ENCODE measurements around the gene PRIM2.
A peak's percentile ranks its signal among the peaks of the same experiment; 100 is the strongest.
"Not testable (repeated sequence)": the region's sequence is repeated elsewhere in the genome, so short reads cannot be mapped to it uniquely, and the experiment has no call there.

The PRIM2 gene, protein sequence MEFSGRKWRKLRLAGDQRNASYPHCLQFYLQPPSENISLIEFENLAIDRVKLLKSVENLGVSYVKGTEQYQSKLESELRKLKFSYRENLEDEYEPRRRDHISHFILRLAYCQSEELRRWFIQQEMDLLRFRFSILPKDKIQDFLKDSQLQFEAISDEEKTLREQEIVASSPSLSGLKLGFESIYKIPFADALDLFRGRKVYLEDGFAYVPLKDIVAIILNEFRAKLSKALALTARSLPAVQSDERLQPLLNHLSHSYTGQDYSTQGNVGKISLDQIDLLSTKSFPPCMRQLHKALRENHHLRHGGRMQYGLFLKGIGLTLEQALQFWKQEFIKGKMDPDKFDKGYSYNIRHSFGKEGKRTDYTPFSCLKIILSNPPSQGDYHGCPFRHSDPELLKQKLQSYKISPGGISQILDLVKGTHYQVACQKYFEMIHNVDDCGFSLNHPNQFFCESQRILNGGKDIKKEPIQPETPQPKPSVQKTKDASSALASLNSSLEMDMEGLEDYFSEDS
- 18.6 to 24.6 reads per million in 2 experiments for total RNA-seq

DNA sequence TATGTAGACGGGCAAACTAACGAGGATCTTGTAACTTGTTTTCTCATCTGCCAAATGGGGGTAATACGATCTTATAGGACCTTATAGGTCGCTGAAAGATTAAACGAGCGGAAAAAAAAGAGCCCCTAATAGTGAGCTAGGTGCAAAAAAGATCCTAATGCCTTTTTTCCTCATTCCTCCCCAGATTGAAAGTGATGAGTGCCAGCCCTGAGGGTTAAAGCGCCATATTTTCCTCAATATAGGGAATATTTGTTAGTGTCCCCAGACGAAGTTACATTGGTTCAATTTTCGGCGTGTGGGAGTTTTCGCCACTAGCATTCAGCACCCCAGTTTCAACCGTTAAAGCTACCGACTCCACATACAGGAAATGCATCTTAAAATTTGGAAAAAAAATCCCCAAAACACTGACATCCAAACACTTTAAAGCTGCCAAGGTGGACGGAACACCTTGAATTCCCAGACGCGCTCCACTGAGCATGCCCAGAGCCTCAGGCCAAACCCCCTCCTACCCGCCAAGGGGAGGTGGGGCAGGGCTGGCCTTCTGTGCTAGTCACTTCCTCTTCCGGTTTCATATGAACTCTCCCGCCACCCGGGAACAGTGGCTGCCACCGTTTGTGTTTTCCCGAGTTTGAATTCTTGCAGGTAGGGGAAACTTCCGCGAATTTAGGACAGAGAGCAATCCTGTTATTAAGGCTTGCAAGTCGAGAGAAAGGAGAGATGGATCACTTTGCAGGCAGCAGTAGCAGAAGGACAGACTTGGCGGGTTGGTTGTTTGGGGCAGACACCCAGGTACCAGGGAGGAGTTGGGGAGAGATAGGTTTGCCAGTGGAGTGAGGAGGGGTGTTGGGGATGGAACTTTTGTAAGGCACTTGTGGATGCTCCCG, at the start of gene PRIM2:
PRIM2 (plus strand) TSS at position 571 of the 884 bp plus-strand sequence. CDS start 816 bp downstream, outside the sequence.
- peak; percentile 75 for DNase-seq (ENCODE audit: low read depth)

DNA sequence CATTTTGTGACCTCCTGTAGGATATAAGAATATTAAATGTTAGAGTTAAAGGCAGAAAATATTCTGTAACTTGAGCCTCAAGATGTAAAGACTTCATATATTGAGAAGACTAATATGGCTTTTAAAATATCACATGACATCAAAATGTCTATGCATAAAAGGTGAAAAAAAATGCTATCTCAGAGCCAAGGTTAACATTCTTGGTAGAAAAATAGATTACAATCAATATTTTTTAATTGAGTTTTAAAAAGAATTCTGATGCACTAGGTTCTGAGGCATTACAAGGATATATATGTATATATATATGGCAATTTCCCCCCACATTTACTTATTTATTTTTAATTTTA, 49.2 kb upstream of the PRIM2 start:
- no peak for DNase-seq (ENCODE audit: low read depth)

DNA sequence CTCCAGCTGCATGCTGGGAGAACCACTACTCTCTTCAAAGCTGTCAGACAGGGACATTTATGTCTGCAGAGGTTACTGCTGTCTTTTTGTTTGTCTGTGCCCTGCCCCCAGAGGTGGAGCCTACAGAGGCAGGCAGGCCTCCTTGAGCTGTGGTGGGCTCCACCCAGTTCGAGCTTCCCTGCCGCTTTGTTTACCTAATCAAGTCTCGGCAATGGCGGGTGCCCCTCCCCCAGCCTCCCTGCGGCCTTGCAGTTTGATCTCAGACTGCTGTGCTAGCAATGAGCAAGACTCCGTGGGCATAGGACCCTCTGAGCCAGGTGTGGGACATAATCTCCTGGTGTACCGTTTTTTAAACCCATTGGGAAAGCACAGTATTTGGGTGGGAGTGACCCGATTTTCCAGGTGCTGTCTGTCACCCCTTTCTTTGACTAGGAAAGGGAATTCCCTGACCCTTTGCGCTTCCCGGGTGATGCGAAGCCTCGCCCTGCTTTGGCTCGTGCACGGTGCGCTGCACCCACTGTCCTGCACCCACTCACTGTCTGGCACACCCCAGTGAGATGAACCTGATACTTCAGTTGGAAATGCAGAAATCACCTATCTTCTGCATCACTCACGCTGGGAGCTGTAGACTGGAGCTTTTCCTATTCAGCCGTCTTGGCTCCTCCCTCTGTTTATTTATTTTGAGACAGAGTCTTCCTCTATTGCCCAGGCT, 43.2 kb upstream of the PRIM2 start:
- DNase-seq (ENCODE audit: low read depth): not testable (repeated sequence)

DNA sequence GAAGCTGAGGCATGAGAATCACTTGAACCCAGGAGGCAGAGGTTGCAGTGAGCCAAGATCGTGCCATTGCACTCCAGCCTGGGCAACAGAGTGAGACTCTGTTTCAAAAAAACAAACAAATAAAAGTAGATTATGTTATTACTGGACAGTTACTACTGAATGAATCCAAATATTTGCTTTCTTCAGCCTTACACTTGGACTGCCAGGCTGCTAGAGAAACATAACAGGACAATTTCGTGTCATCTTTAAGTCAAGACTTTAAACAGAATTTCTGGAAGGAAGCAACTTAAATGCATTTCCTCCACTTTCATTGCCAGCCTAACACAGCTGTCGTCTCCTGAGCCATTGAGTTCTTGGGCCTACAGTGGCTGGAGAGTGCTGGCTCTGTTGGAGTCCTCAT, 42.0 kb upstream of the PRIM2 start:
- DNase-seq (ENCODE audit: low read depth): no peak

DNA sequence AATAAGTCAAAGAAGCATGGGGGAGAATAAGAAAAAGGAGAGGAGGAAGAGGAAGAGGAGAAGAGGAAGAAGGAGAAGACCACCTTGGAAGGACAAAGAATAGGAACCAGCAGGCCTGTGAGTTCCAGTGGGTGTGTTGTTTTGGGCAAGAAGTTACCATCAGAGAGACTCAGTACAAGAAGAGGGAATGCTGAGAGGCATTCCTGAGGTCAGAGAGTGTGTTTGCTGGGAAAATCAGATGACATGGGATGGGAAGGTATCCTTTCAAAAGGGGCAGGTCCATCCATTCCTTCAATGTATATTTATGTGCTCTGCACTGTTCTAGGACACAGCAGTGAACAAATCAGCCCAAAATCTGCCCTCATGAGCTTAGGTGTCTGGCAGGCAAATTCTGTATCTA, 40.5 kb upstream of the PRIM2 start:
- DNase-seq (ENCODE audit: low read depth): no peak

DNA sequence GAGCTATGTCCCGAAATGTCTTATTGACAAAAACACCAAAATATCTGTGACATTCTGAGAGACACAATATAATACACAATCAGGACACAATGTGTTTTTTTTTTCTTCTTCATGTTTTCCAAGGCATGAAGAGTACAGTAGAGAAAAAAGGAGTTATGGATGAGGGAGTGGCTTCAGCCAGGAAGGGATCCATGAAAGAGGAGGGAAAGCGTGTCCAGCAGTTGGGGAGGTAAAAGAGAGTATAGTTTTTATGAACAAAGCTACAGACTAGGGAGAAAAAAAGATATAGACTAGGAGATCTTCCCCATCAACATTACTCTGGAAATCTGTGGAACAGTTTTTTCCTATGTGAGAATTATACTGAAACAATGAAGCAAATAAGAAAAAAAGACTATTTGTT, 38.9 kb upstream of the PRIM2 start:
- DNase-seq (ENCODE audit: low read depth): no peak

DNA sequence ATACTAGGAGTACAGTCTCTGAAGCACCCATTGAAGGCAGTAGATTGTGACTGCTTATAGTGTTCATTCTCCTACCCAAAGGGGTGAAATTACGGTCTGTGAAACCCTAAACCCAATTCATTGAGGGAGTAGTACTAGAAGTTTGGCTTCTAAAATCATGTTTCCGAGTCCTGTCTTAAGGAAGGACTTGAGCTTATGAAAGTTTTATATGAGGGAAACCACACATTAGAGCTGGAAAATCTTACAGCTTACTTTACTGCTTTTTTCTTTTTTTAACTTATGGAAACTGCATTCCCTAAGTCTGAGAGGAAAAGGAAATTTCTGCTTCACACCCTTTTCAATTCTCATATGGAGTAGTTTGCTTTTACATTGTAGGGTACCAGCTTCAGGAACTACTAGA, 38.4 kb upstream of the PRIM2 start:
- no peak for DNase-seq (ENCODE audit: low read depth)

DNA sequence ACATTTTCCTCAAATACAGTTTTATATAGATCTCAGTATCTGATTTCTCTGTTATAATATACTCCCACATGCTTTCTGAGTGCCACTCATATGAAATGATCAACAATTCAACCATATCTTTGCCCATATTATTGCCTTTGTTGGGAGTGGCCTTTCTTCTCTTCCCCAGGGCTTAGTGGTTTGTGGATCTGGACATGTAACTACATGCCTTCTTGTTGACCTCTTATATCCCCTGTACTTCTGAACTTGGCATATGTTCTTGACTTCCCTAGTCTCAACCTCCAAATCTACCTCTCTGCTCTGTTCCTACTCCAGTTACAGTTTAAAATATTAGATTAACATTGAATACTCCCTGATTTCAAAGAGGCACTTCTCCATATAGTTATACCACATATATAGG, 34.3 kb upstream of the PRIM2 start:
- DNase-seq (ENCODE audit: low read depth): no peak

DNA sequence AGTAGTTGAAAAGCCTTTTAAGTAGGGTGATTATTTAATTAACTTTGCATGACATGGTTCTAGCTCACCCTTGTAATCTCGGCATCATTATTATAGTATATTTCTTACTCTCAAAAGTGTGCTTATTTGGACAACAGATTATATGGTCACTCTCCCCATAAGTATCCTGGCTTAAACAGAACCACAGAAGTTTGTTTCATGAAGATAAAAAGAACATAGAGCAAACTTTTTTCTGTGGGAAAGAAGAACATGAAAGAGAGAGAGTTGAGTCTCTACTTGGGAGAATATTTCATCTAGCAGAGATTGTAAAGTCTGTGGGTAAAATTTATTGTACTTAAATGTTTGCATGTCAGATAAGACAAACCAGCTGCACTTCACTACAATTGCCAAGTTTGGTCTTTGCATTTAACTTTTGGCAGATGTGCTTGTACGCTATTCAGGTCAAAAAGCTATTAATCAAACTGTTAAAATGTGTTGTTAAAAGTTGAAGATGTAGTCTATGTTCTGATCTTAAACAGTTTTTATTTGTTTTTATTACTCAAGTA, 33.4 kb upstream of the PRIM2 start:
- no peak for DNase-seq (ENCODE audit: low read depth)

DNA sequence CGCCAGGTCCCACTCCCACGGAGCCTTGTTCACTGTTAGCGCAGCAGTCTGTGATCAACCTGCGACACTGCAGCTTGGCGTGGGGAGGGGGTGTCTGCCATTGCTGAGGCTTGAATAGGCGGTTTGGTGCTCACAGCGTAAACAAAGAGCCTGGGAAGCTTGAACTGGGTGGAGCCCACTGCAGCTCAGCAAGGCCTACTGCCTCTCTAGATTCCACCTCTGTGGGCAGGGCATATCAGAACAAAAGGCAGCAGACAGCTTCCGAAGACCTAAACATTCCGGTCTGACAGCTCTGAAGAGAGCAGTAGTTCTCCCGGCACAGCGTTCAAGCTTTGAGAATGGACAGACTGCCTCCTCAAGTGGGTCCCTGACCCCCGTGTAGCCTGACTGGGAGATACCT, 29.3 kb upstream of the PRIM2 start:
- DNase-seq (ENCODE audit: low read depth): not testable (repeated sequence)

DNA sequence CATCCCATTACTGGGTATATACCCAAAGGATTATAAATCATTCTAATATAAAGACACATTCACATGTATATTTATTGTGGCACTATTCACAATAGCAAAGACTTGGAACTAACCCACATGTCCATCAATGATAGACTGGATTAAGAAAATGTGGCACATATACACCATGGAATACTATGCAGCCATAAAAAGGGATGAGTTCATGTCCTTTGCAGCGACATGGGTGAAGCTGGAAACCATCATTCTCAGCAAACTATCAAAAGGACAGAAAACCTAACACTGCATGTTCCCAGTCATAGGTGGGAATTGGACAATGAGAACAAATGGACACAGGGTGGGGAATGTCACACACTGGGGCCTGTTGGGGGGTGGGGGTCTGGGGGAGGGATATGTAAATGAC, 24.0 kb upstream of the PRIM2 start:
- DNase-seq (ENCODE audit: low read depth): not testable (repeated sequence)

DNA sequence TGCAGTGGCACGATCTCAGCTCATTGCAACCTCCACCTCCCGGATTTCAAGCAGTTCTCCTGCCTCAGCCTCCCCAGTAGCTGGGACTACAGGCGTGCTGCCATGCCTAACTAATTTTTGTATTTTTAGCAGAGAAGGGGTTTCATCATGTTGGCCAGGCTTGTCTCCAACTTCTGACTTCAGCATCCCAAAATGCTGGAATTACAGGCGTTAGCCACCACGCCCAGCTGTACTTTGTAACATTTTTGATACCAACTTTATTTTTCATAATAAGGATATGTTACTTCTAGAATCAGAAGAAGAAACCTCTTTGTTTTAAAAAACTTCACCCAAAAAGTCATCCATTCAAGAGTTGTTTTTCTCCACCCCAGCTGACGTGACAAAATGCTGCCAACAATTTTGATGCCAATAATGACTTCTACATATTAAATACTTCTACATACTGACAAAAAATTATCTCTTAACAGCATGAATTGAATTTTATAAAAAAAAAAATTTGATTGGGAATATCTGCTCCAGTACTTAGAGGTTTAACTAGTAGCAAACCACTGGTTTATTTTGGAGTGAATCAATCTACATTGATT, 22.5 kb upstream of the PRIM2 start:
- no peak for DNase-seq (ENCODE audit: low read depth)

DNA sequence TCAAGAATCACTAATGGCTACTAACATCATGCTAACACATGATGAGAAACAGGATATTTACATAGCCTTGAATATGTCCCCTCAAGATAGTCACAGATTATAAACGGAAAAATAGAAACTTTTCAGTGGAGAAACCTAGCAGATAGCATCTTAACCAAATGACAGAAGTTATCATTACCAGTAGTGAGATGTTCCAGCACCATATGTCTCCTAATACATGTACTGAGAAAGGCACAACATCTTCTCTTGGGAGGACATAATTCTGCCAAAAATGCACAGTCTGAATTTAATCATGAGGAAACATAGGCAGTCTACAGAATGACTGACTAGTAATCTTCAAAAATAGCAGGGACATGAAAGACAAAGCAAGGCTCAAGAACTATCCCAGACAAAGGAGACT, 19.9 kb upstream of the PRIM2 start:
- no peak for DNase-seq (ENCODE audit: low read depth)

DNA sequence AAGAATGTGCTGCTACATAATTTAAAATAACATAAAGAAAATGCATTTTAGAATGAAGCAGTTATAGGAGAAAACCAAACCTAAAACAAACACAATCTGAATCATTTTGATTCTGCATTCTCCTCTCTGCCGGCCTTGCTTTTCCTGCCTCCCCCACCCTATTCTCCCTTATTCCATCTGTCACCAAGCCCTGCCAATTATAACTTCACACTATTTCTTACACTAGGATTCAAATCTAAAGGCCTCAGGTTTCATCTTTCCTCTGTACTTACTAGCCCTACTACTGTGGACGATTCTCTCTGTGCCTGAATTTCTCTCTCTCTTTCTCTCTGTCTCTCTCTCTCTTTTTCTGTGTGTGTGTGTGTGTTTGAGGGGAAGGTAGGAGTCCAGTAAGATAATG, 18.7 kb upstream of the PRIM2 start:
- no peak for DNase-seq (ENCODE audit: low read depth)

DNA sequence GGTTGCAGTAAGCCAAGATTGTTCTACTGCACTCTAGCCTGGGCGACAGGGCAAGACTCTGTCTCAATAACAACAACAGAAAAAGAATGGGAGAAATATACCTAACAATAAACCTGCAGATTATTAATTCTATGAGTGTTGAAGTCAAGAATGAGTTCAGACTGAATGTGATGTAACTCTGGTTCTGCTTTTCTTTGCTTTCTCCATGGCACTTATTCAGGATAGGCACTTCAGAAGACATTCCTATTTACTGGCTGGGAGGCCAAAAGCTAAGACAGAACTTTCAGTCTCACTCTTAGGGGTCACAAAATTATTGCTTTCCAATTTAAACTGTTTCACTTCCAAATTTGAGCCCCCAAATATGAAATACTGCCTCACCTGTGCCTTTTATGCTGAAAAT, 15.7 kb upstream of the PRIM2 start:
- no peak for DNase-seq (ENCODE audit: low read depth)

DNA sequence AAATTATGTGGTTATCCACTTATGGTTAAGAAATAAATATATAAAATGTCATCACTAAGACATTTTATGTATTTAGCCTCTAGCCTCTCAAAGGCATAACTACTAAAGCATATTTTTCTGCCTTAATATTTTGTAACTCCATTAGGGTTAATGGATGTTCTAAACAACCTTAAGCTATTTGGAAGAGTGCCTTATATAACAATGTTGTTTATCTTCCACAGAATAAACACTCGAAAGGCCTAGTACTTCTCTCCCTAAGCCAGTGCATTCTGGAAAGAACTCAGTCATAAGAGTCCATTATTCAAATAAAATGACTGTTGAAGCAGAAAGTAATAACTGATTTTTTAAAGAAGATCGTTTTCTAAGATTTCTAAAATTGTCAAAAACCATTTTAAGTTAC, 15.0 kb upstream of the PRIM2 start:
- no peak for DNase-seq (ENCODE audit: low read depth)

DNA sequence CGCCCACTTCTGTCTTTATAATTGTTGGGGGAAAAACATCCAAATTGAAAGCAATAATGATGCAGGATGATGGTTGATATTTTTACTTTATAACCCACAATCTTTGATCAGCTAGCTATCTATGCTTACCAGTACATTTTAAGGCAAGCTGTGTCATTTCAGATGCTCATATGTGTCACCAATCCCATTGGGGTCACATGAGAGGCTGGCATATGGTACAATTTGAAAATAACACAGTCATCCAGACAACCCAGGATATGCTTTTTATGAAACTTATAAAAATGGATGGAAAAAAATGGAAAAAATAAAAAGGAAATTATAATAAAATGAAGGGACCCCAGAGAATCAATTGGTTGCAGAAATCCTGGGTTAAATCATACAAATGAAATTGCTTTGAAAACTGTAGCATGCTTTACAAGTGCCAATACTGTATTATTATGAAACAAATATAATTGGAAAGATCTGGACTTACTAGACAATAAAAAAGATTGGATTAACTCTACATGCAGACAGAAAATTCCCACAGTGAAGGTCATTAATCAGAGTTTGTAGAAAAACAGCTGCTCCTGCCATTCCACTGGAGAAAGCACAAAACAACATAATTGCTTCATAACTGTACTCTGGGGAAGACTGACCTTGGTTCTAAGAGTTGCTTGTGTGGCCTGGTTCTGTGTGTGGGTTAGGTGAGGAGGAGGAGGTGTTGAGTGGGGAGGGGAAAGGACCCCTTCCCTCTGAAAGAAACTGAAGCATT, 13.3 kb upstream of the PRIM2 start:
- no peak for DNase-seq (ENCODE audit: low read depth)

DNA sequence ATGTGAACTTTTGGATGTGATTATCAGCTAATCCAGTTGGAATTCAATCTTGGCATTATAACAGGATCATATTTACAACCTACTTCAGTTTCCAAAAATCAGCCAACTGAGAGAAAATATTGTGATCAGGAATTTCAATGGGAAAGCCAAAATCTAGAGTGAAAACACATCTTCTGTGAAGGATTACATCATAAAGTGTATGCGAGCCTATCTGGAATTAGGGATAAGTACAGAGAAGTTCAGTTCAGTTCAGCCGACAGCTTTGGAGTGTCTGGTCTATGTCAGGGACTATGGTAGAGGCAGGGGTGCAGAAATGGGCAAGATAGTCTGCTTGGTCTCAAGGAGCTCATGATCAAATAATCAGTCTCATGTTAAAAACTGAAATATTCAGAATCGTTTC, 12.3 kb upstream of the PRIM2 start:
- DNase-seq (ENCODE audit: low read depth): no peak

DNA sequence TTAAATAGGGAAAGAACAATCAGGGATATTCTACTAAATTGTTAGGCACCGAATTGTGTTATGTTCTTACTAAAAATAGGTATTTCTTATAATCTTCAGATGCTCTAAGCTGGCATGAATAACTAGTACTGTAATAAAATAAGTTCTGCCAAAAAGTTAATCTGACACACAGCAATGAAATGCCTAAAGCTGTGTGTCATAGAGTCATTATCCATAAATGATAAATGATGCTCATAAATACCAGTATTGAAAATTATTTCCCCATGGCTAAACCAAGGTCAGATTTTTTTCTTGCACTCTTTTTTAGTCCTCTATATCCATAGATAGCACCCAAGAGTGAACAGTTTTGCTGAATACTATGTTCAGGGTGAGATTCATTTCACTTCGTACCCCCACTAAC, 11.7 kb upstream of the PRIM2 start:
- no peak for DNase-seq (ENCODE audit: low read depth)

DNA sequence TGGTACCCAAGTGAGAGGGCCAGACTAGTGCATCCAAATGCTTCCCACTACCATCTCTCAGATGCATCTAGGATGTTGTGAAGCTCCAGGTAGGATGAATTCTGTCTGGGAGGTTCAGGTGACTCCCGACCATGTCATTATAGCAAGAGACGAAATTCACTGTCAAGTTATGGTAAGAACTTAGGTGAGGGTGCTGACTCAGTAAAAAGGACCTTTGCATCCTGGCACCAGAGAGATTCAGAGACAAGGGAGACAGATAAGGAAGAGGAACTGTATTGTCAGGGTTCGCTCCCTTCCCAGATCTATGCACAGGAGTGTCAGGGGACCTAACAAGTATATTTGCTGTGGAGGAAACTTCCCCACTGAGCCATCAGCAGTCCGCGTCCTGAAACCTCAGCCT, 11.2 kb upstream of the PRIM2 start:
- DNase-seq (ENCODE audit: low read depth): no peak

DNA sequence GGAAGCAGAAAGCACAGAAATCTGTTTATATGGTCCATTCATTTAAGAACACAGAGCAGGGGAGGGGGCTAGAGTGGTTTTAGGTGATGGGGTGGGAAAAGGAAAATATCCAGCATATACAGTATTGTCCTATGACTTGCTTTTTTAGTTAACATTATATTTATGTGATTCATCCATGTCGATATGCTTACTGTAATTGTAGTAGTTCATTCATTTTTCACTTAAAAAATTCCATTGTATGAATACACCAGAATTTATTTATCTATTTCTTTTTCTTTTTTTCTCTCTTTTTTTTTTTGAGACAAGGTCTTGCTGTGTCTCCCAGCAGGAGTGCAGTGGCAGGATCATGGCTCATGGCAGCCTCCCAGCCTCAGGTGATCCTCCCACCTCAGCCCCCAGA, 9.6 kb upstream of the PRIM2 start:
- no peak for DNase-seq (ENCODE audit: low read depth)

Measured in T follicular helper cell (primary cell).